Neural progenitor cell (in vitro differentiated cells): Measurements from ENCODE around the gene C10orf67.

Experiments
- EZH2 ChIP-seq: fragments of 200-600 bp; sonication (generic); IDR thresholded peaks from 2 replicates; pipeline ENCODE4 v1.6.1; 2017; ENCODE audit warnings: antibody characterized with exemption, mild to moderate bottlenecking, moderate library complexity
- EZH2phosphoT487 ChIP-seq: fragments of 200-600 bp; sonication (generic); IDR thresholded peaks from 2 replicates; pipeline ENCODE4 v1.6.1; 2017; ENCODE audit warnings: antibody characterized with exemption
- TF ChIP-seq, protein P1 (sequence below): fragments of 200-600 bp; sonication (generic); IDR thresholded peaks from 2 replicates; pipeline ENCODE4 v1.5.1; 2017; ENCODE audit warnings: antibody characterized with exemption, mild to moderate bottlenecking

DNA sequence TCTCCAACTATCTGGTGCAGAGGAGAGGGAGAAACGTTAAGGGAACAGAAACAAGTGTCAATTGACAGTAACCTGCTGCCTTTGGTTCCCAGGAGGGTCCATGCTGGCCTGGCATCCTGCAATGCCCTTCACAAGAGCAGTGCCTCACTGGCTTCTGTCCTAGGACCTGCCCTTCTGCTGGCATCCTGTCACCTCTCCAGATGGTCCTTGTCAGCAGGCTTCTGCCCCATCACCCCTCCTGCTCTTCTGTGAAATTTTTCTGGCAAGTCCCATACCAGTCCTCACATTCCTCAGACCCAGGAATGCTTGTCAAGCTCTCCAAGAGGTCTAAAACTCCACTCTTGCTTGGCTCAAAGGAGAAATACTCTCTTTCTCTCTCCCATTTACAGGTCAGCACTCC is 34.2 kb downstream of the C10orf67 start:
- TF ChIP-seq, protein P1, sequence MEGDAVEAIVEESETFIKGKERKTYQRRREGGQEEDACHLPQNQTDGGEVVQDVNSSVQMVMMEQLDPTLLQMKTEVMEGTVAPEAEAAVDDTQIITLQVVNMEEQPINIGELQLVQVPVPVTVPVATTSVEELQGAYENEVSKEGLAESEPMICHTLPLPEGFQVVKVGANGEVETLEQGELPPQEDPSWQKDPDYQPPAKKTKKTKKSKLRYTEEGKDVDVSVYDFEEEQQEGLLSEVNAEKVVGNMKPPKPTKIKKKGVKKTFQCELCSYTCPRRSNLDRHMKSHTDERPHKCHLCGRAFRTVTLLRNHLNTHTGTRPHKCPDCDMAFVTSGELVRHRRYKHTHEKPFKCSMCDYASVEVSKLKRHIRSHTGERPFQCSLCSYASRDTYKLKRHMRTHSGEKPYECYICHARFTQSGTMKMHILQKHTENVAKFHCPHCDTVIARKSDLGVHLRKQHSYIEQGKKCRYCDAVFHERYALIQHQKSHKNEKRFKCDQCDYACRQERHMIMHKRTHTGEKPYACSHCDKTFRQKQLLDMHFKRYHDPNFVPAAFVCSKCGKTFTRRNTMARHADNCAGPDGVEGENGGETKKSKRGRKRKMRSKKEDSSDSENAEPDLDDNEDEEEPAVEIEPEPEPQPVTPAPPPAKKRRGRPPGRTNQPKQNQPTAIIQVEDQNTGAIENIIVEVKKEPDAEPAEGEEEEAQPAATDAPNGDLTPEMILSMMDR = no peak
- TF ChIP-seq EZH2phosphoT487 (no peak), EZH2 (no peak)
